Motor neuron (in vitro differentiated cells): ENCODE measurements around the gene RGS7. TPM values are rescaled to one million over a fixed set of nuclear protein-coding genes. Genes with fewer than 3 reads are reported as not detected.
A peak's percentile ranks its signal among the peaks of the same experiment; 100 is the strongest.
"Not testable (repeated sequence)": the region's sequence is repeated elsewhere in the genome, so short reads cannot be mapped to it uniquely, and the experiment has no call there.

Experiments used
- ATAC-seq, 8 experiments: fragments of 200-7000 bp; cut with Tn5 transposase; replicated peaks in 6 of 8; 2 replicates each; pipeline ENCODE4 v1.8.0; 2021; ENCODE audit warnings: mild to moderate bottlenecking in 8 of 8, moderate library complexity in 8 of 8
- H3K27ac ChIP-seq, 2 donors: fragments of 250-450 bp; sonication (Bioruptor Pico); 2 replicates each; pipeline ENCODE4 v1.9.0; 2021; ENCODE audit warnings: antibody characterized with exemption in 2 of 2, mild to moderate bottlenecking in 2 of 2, moderate library complexity in 1 of 2
- H3K4me1 ChIP-seq, 2 donors: fragments of 250-450 bp; sonication (Bioruptor Pico); replicated peaks in 1 of 2; 2 replicates each; pipeline ENCODE4 v1.6.1; 2021; ENCODE audit warnings: antibody characterized with exemption in 2 of 2, mild to moderate bottlenecking in 2 of 2, moderate library complexity in 1 of 2
- H3K4me3 ChIP-seq, 5 donors: fragments of 250-450 bp; sonication (Bioruptor Pico); 2 replicates each; pipeline ENCODE4 v1.9.0; 2021; ENCODE audit warnings: antibody characterized with exemption in 5 of 5, mild to moderate bottlenecking in 5 of 5, moderate library complexity in 4 of 5
- WGBS, 10 experiments: fragments of 450-650 bp; shearing (Covaris generic); methylation state at CpG; one replicate each; pipeline ENCODE4 v1.0.0; 2022; 5-methylcytosine and 5-hydroxymethylcytosine counted together
- in situ Hi-C, 9 experiments: fragments of 400-800 bp; cut with MboI; loops; one replicate each; pipeline ENCODE4 v1.15.0; 2021; ENCODE audit warnings: low sequenced_read_pairs in 9 of 9, low pct_unique_long_range_greater_than_20kb in 2 of 9; ENCODE audit not compliant: unreplicated experiment in 9 of 9
- total RNA-seq, 8 experiments: library from RNA; unstranded; fragments of 300-600 nt; gene quantifications; 2 replicates each; pipeline versions ENCODE4 v1.2.3 to v1.2.4, GENCODE V29; 2022

RGS7 gene
- total RNA-seq, 8 experiments from 2014 or later, result 0.42 to 25.4 (median 14.8) TPM; not detected in 2

DNA sequence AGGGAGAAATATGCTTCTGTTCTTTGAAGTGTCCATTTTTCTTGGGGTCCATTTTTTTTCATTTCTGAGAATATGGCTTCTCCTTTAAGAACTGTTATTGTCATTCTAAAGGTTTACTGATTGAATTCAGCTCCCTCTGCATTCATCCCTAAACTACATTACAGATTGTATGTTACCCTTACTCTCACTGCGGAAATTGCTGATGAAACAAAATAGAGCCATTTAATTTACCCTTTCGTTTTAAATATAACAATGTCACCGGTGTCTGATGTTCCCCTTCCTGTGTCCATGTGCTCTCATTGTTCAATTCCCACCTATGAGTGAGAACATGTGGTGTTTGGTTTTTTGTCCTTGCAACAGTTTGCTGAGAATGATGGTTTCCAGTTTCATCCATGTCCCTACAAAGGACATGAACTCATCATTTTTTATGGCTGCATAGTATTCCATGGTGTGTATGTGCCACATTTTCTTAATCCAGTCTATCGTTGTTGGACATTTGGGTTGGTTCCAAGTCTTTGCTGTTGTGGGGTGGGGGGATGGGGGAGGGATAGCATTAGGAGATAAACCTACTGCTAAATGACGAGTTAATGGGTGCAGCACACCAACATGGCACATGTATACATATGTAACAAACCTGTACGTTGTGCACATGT is 474.2 kb downstream of the RGS7 start:
- H3K4me1 ChIP-seq, H3K27ac ChIP-seq, ATAC-seq, H3K4me3 ChIP-seq: not testable (repeated sequence)
- 57 to 100% (median 94%) methylated on average over 1 to 4 of the region's 6 CpGs; no CpG with 5 or more reads in 3 of the 10 experiments for WGBS, 10 experiments
- in situ Hi-C loops, result loop anchor here in 3 of 9 experiments (25.0 kb wide), 2 partner anchors 605 to 630 kb away; partner anchors contain the start of gene FH (in 1 of the 3)

- 17 to 100% (median 89%) methylated on average over 1 of the region's 1 CpG; no CpG with 5 or more reads in 1 of the 10 experiments for WGBS, 10 experiments
- ATAC-seq, result no peak
- H3K4me1 ChIP-seq, result no peaks in the 10 kb centered on the region
- H3K4me3 ChIP-seq, result no peak overlapping the region
- H3K27ac ChIP-seq, result no peak overlapping the region
- in situ Hi-C loops, result loop anchor here in 3 of 9 experiments (25.0 kb wide), 2 partner anchors 609 to 634 kb away; partner anchors contain the start of gene FH (in 1 of the 3)
Measured at GRCh38 chr1:240878631-240879030, 478.4 kb downstream of the RGS7 start.

DNA sequence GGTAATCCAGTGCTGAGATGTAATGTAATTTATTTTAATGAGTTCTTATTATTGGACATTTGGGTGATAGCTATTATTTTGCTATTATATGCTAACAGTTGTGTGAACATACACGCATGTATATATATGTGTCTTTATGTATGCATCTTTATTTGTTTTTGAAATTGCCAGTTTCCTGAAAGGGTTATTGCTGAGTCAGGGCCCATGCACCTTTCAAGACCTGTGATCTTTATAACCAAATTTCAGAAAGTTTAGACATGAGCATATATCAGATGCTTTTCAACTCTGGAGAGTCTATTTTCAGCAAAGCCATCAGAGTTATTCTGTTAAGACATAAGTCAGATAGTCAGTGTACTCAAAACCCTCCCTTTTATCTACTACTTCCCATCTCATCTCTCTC is 479.4 kb downstream of the RGS7 start:
- ATAC-seq, result no peak
- 38 to 100% (median 90%) methylated on average over 1 of the region's 1 CpG for WGBS, 10 experiments
- in situ Hi-C loops, result loop anchor here in 3 of 9 experiments (25.0 kb wide), 2 partner anchors 610 to 635 kb away; partner anchors contain the start of gene FH (in 1 of the 3)
- Histone ChIP-seq H3K4me1 (no peaks in the 10 kb centered on the region), H3K4me3 (no peak overlapping the region), H3K27ac (no peak overlapping the region)

- no peak for ATAC-seq
- in situ Hi-C loops, result loop anchor here in 3 of 9 experiments (25.0 kb wide), 2 partner anchors 611 to 636 kb away; partner anchors contain the start of gene FH (in 1 of the 3)
- 10 to 97% (median 81%) methylated on average over 1 to 4 of the region's 4 CpGs; no CpG with 5 or more reads in 4 of the 10 experiments for WGBS, 10 experiments
- H3K4me3 ChIP-seq, result no peak overlapping the region
- no peaks in the 10 kb centered on the region for H3K4me1 ChIP-seq
- no peak overlapping the region for H3K27ac ChIP-seq
Measured at GRCh38 chr1:240876071-240876470, 480.9 kb downstream of the RGS7 start.

DNA sequence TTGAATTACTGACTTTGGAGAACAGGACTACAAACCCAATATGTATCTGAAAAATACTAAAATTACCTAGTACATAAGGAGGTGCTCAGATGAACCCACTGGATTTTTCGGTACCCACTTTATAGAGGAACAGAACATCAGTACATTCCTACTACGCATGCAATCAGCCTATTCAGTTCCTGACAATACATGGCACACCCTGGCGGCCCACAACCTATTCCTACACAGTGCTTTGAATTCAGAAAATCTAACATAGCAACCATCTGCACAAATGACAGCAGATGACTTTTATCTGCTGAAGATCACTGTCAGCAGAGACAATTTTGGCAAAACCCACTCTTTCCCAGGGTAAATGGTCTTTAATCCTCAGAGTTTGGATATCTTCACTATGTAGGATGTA is 487.9 kb downstream of the RGS7 start:
- 0 to 100% (median 82%) methylated on average over 2 to 3 of the region's 3 CpGs; no CpG with 5 or more reads in 1 of the 10 experiments for WGBS, 10 experiments
- in situ Hi-C loops, result loop anchor here in 1 of 9 experiments (25.0 kb wide), 1 partner anchor 132 kb away; no protein-coding TSS in a partner anchor
- no peak overlapping the region for H3K4me3 ChIP-seq
- H3K4me1 ChIP-seq, result no peaks in the 10 kb centered on the region
- no peak overlapping the region for H3K27ac ChIP-seq
- ATAC-seq, result no peak

DNA sequence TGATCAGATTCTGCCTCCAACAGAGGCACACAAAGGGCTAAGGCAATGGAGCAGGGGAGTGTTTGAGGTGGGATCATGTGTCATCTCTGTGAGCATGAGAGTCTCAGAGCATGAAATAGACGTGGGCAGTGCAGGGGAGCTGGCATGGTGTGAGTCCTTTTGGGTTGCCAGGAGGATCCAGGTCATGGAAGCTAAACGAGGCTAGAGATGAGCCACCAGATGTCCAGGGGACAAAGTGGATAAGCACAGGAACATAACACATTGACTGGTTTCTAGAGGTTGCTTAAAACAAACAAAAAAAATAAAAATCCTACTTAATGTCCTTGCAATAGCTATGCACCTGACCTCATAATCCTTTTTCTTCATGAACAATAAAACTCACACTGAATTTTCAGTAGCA is 490.3 kb downstream of the RGS7 start:
- no peak for ATAC-seq
- in situ Hi-C loops, result loop anchor here in 1 of 9 experiments (25.0 kb wide), 1 partner anchor 129 kb away; no protein-coding TSS in a partner anchor
- no peak overlapping the region for H3K4me3 ChIP-seq
- H3K27ac ChIP-seq, result no peak overlapping the region
- H3K4me1 ChIP-seq, result no peaks in the 10 kb centered on the region
- WGBS, 10 experiments, result 0 to 88% (median 65%) methylated on average over 1 to 2 of the region's 2 CpGs; no CpG with 5 or more reads in 4 of the 10 experiments

DNA sequence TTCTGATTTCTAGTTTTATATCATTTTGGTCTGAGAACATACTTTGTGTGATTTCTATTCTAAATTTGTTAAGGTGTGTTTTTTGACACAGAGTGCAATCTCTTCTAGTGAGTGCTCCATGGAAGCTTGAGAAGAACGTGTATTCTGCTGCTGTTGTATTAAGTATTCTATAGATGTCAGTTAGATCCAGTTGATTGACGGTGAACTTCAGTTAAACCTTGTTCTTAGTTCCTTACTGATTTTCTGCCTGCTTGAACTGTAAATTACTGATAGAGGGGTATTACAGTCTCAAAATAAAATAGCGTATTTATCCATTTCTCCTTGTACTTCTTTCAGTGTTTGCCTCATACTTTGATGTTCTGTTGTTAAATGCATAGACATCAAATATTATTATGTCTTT is 497.0 kb downstream of the RGS7 start:
- in situ Hi-C loops, result loop anchor here in 1 of 9 experiments (25.0 kb wide), 1 partner anchor 123 kb away; no protein-coding TSS in a partner anchor
- no peak overlapping the region for H3K27ac ChIP-seq
- WGBS, 10 experiments, result 30 to 100% (median 86%) methylated on average over 1 to 3 of the region's 3 CpGs; no CpG with 5 or more reads in 1 of the 10 experiments

GRCh38 chr1:240854367-240854766 is 502.6 kb downstream of the RGS7 start:
- H3K4me1 ChIP-seq, result no peaks in the 10 kb centered on the region
- H3K4me3 ChIP-seq, result no peak overlapping the region
- WGBS, 10 experiments, result 7 to 96% (median 81%) methylated on average over 4 to 6 of the region's 6 CpGs; no CpG with 5 or more reads in 1 of the 10 experiments
- in situ Hi-C loops, result loop anchor here in 1 of 9 experiments (25.0 kb wide), 1 partner anchor 117 kb away; no protein-coding TSS in a partner anchor
- no peak overlapping the region for H3K27ac ChIP-seq
- peak in 3 of 8 experiments; percentile 25 to 95 (median 45) for ATAC-seq

More for the DNA sequence above, 497.0 kb downstream of the RGS7 start:
- no peaks in the 10 kb centered on the region for H3K4me1 ChIP-seq
- no peak for ATAC-seq
- no peak overlapping the region for H3K4me3 ChIP-seq

- no peak overlapping the region for H3K4me3 ChIP-seq
- no peak overlapping the region for H3K27ac ChIP-seq
- WGBS, 10 experiments, result 0 to 100% (median 84%) methylated on average over 1 to 2 of the region's 2 CpGs; no CpG with 5 or more reads in 1 of the 10 experiments
- in situ Hi-C loops, result no loop called here
- no peak for ATAC-seq
- H3K4me1 ChIP-seq, result no peaks in the 10 kb centered on the region
Measured at GRCh38 chr1:240847325-240847724, 509.7 kb downstream of the RGS7 start.

DNA sequence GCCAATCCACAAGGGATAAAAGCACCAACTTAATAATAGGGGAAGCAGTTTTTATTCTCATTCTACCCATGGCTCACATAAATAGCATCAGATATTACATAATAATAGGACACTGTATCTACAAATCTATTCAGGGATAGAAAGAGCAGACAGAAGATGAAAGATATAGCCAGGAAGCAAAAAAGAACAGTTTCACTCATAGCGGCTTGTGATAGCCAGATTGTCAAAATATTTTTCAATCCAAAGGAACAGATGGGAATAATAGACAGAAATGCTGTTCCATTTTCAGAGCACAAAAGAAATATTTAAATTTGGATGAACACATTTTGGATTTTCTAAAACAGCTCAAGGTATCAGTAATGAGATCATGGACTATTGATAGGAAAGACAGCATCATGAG is 512.5 kb downstream of the RGS7 start:
- 0 to 100% (median 86%) methylated on average over 1 of the region's 1 CpG; no CpG with 5 or more reads in 2 of the 10 experiments for WGBS, 10 experiments
- Histone ChIP-seq H3K27ac (no peak overlapping the region), H3K4me3 (no peak overlapping the region), H3K4me1 (no peaks in the 10 kb centered on the region)
- in situ Hi-C loops, result no loop called here
- no peak for ATAC-seq

DNA sequence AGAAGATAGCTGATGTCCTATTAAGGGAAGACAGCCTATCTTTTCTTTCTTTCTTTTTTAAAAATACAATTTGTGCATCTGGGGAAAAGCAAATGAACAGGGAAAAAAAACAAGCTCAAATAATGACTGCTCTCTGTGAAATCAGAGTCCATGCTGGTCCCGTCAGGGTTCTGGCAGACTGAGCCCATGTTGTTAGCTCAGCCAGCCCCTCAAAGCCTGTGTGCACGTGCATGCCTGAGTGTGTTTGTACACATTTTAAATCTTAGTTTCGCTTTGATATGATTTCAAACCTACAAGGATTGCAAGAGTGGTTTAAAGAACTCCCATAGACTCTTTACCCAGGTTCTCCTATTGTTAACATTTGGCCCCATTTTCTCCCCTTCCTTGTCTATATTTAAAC is 513.2 kb downstream of the RGS7 start:
- Histone ChIP-seq H3K4me1 (no peaks in the 10 kb centered on the region), H3K27ac (no peak overlapping the region), H3K4me3 (no peak overlapping the region)
- in situ Hi-C loops, result no loop called here
- 0 to 79% (median 14%) methylated on average over 1 to 3 of the region's 3 CpGs; no CpG with 5 or more reads in 1 of the 10 experiments for WGBS, 10 experiments
- no peak for ATAC-seq

- no peak for ATAC-seq
- Histone ChIP-seq H3K27ac (no peak overlapping the region), H3K4me3 (no peak overlapping the region), H3K4me1 (peaks cover 0 to 5% of the 10 kb centered on the region in 2 donors)
- 50 to 100% (median 90%) methylated on average over 1 of the region's 1 CpG; no CpG with 5 or more reads in 4 of the 10 experiments for WGBS, 10 experiments
- in situ Hi-C loops, result no loop called here
Measured at GRCh38 chr1:240836271-240836670, 520.7 kb downstream of the RGS7 start.

- Histone ChIP-seq H3K4me1 (peaks cover 0 to 8% of the 10 kb centered on the region in 2 donors), H3K27ac (no peak overlapping the region), H3K4me3 (no peak overlapping the region)
- in situ Hi-C loops, result no loop called here
- ATAC-seq, result no peak
- 67 to 96% (median 85%) methylated on average over 5 to 9 of the region's 9 CpGs; no CpG with 5 or more reads in 1 of the 10 experiments for WGBS, 10 experiments
Measured at GRCh38 chr1:240835291-240835690, 521.7 kb downstream of the RGS7 start.
